ENCODE data around the gene LYSMD3.
"Not testable (repeated sequence)": the region's sequence is repeated elsewhere in the genome, so short reads cannot be mapped to it uniquely, and the experiment has no call there.

LYSMD3 gene

DNA sequence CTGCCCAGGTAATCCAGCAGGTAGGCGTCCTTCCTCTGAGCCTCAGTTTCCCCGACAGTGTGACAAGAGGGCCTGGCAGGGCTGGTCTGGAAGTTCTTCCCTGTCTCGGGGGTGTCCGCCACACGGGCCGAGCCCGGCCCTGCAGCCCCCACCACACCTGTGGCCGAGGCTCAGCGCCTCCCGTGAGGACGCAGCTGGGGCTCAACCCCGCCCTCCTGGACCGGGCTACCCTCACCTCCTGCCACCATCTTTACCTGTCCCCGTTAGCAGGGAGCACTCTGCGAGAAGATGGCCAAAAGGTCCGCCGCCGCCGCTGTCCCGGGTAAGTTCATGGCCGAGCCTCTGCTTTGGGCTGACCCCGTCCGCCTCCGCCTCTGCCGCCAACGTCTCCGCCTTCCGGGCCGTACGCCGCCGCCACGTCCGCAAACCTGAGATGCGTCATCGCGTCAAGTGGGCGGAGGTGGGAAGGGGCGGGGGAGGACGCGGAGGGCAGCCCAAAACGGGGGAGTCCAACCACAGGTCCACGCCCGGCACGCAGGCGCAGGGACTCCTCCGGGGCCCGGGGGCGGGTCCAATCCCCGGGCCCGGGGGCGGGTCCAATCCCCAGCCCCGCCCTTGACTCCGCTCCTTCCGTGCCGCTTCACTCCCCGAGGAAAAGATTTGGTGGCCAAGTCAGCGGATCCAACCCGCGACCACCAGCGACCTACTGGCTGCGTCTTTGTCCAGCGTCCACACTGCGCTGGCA lies at the start of gene LYSMD3:
Gene LYSMD3 (minus strand): TSS at position 391 of the 745 bp plus-strand sequence. CDS start 4,295 bp downstream, outside the sequence.
- in situ Hi-C loops (cut with MboI; ENCODE audit: low sequenced_read_pairs, unreplicated experiment) = no loop called here
- DNase-seq (ENCODE audit: low spot score) = peak; percentile 97
- TF ChIP-seq, protein P1, sequence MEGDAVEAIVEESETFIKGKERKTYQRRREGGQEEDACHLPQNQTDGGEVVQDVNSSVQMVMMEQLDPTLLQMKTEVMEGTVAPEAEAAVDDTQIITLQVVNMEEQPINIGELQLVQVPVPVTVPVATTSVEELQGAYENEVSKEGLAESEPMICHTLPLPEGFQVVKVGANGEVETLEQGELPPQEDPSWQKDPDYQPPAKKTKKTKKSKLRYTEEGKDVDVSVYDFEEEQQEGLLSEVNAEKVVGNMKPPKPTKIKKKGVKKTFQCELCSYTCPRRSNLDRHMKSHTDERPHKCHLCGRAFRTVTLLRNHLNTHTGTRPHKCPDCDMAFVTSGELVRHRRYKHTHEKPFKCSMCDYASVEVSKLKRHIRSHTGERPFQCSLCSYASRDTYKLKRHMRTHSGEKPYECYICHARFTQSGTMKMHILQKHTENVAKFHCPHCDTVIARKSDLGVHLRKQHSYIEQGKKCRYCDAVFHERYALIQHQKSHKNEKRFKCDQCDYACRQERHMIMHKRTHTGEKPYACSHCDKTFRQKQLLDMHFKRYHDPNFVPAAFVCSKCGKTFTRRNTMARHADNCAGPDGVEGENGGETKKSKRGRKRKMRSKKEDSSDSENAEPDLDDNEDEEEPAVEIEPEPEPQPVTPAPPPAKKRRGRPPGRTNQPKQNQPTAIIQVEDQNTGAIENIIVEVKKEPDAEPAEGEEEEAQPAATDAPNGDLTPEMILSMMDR (IDR thresholded peaks at IDR 0.05; ENCODE audit: borderline replicate concordance, control extremely low read depth, extremely low read depth, insufficient read depth, missing control alignments) = no peak

DNA sequence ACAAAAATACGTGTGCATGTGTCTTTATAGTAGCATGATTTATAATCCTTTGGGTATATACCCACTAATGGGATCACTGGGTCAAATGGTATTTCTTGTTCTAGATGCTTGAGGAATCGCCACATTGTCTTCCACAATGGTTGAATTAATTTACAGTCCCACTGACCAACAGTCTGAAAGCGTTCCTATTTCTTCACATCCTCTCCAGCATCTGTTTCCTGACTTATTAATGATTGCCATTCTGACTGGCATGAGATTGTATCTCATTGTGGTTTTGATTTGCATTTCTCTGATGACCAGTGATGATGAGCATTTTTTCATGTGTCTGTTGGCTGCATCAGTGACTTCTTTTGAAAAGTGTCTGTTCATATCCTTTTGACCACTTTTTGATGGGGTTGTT lies 47.2 kb upstream of the LYSMD3 start:
- DNase-seq (ENCODE audit: low spot score); in situ Hi-C loops (cut with MboI; ENCODE audit: low sequenced_read_pairs, unreplicated experiment): not testable (repeated sequence)

DNA sequence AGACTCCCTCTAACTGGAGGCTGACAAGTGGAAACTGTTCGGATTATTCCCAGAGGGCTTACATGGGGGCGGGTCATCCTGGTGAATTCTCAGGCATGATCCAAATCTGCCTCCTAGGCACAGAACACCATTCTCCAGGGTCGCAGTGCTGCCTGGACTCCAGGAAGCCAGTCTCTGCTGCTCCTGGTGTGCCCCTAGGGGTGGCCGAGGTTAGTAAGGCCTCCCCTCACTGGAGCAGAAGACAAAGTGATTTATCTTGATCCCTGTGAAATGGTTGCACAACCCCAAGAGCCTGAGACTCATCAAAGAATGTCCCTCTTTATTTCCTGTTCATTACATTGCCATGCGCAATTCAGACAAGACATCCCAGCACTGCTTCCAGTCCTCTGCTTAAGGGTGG lies 46.3 kb upstream of the LYSMD3 start:
- DNase-seq (ENCODE audit: low spot score) = no peak
- in situ Hi-C loops (cut with MboI; ENCODE audit: low sequenced_read_pairs, unreplicated experiment) = no loop called here
- TF ChIP-seq, protein P1 (IDR thresholded peaks at IDR 0.05; ENCODE audit: borderline replicate concordance, control extremely low read depth, extremely low read depth, insufficient read depth, missing control alignments) = no peak

DNA sequence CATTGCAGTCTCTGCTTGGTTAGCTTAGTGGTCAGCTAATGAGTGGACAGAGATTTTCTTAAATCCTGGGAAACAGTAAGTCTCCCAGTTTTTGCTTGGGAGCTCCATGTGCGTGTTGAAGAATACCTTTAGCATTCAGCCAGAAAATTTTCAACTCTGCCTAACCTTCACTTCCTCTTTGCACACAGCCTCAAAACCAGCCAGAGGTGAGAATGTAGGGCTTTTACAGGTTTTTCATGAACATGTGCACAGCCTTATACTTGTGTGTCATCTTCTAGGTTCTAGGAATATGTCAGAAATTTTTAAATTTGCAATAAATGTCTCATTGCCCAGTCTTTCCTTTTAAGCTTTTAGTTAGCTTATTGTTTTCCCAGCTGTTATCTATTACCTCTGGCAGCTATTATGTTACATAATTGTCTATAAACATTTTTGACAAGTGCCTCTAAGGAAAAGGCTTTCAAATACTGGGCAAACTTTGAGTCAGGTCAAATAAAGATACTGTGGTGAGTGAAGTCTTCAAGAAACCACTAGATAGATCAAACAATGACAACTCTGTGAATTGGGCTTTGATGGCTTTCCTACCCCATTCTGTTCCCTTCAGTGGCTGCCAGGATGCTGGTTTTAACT lies 41.9 kb upstream of the LYSMD3 start:
- DNase-seq (ENCODE audit: low spot score) = no peak
- in situ Hi-C loops (cut with MboI; ENCODE audit: low sequenced_read_pairs, unreplicated experiment) = no loop called here

DNA sequence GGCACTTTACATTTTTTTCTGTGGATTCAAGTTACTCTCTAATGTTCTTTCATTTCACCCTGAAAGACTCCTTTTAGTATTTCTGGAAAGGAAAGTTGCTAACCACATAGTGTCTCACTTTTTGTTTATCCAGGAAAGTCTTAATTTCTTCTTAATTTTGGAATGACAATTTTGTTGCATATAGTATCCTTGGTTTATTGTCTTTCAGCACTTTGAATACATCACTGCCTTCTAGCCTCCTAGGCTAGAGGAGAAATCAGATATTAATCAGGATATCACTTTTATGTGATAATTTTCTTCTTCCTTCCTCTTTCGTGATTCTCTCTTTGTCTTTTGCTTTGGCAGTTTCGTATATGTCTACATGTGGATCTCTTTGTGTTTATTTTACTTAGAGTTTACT lies 40.6 kb upstream of the LYSMD3 start:
- DNase-seq (ENCODE audit: low spot score) = no peak
- TF ChIP-seq, protein P1 (IDR thresholded peaks at IDR 0.05; ENCODE audit: borderline replicate concordance, control extremely low read depth, extremely low read depth, insufficient read depth, missing control alignments) = no peak
- in situ Hi-C loops (cut with MboI; ENCODE audit: low sequenced_read_pairs, unreplicated experiment) = no loop called here

More for the DNA sequence above, 41.9 kb upstream of the LYSMD3 start:
- TF ChIP-seq, protein P1 (IDR thresholded peaks at IDR 0.05; ENCODE audit: borderline replicate concordance, control extremely low read depth, extremely low read depth, insufficient read depth, missing control alignments) = no peak

DNA sequence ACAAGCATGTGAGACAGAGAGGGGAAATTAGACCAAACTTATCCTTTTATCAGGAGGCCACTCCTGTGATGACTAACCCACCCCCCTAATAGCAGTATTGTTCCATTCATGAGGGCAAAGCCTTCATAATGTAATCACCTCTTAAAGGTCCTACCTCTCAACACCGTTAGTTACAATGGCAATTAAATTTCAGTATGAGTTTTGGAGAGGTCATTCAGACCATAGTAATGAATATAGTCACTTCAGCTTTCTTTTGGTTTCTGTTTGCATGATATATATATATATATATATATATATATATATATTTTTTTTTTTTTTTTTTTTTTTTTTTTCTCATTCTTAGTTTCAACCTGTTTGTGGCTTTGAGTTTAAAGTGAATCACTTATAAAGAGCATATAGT lies 39.7 kb upstream of the LYSMD3 start:
- no peak for DNase-seq (ENCODE audit: low spot score)
- in situ Hi-C loops (cut with MboI; ENCODE audit: low sequenced_read_pairs, unreplicated experiment) = no loop called here
- TF ChIP-seq, protein P1 (IDR thresholded peaks at IDR 0.05; ENCODE audit: borderline replicate concordance, control extremely low read depth, extremely low read depth, insufficient read depth, missing control alignments) = no peak

DNA sequence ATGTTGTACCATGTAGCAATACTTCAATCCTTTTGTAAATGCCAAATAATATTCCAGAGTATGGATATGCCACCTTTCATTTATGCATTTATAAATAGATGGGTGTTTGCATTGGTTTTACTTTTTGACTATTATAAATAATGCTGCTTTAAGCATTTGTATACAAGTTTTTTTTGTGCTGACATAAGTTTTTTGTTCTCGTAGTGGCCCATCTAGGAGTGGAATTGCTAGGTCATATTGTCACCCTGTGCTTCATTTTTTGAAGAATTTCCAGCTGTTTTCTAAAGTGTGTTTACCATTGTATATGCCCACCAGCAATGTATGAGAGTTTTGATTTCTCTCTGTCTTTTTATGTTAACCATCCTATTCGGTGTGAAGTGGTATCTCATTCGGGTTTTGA lies 36.1 kb upstream of the LYSMD3 start:
- in situ Hi-C loops (cut with MboI; ENCODE audit: low sequenced_read_pairs, unreplicated experiment) = no loop called here
- DNase-seq (ENCODE audit: low spot score) = no peak
- TF ChIP-seq, protein P1 (IDR thresholded peaks at IDR 0.05; ENCODE audit: borderline replicate concordance, control extremely low read depth, extremely low read depth, insufficient read depth, missing control alignments) = no peak
